GM12873 (cell line): ENCODE results near the gene SLC35F1.

Source experiments
- TF ChIP-seq, protein P1 (sequence below): IDR thresholded peaks from 2 replicates; pipeline ENCODE4 v1.5.1; 2012; ENCODE audit warnings: low read depth, mild to moderate bottlenecking, moderate library complexity, low read length, control low read depth; ENCODE audit not compliant: insufficient read depth; ENCODE audit errors: missing control alignments

The SLC35F1 gene

DNA sequence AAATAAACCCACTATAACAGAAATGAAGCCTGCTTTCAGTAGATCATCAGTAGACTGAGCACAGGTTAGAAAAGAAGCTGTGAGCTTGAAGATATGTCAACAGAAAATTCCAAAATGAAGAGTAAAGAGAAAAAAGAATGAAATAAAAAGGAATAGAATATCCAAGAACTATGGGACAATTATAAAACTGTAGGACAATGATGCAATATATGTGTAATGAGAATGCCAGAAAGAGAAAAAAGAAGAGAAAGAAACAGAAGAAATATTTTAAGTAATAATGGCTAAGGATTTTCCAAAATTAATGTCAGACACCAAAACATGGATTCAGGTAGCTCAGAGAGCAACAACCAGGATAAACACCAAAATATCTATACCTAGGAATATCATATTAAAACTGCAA, 449.6 kb downstream of the SLC35F1 start:
- TF ChIP-seq, protein P1, sequence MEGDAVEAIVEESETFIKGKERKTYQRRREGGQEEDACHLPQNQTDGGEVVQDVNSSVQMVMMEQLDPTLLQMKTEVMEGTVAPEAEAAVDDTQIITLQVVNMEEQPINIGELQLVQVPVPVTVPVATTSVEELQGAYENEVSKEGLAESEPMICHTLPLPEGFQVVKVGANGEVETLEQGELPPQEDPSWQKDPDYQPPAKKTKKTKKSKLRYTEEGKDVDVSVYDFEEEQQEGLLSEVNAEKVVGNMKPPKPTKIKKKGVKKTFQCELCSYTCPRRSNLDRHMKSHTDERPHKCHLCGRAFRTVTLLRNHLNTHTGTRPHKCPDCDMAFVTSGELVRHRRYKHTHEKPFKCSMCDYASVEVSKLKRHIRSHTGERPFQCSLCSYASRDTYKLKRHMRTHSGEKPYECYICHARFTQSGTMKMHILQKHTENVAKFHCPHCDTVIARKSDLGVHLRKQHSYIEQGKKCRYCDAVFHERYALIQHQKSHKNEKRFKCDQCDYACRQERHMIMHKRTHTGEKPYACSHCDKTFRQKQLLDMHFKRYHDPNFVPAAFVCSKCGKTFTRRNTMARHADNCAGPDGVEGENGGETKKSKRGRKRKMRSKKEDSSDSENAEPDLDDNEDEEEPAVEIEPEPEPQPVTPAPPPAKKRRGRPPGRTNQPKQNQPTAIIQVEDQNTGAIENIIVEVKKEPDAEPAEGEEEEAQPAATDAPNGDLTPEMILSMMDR: no peak
